Measurements from ENCODE around the gene CERCAM.

The CERCAM gene, protein sequence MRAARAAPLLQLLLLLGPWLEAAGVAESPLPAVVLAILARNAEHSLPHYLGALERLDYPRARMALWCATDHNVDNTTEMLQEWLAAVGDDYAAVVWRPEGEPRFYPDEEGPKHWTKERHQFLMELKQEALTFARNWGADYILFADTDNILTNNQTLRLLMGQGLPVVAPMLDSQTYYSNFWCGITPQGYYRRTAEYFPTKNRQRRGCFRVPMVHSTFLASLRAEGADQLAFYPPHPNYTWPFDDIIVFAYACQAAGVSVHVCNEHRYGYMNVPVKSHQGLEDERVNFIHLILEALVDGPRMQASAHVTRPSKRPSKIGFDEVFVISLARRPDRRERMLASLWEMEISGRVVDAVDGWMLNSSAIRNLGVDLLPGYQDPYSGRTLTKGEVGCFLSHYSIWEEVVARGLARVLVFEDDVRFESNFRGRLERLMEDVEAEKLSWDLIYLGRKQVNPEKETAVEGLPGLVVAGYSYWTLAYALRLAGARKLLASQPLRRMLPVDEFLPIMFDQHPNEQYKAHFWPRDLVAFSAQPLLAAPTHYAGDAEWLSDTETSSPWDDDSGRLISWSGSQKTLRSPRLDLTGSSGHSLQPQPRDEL

GRCh38 chr9:128420651-128421481, at the start of gene CERCAM:
CERCAM (plus strand) TSS chr9:128420857; CDS start chr9:128420878, 21 bp downstream.
- TF ChIP-seq, protein P1, sequence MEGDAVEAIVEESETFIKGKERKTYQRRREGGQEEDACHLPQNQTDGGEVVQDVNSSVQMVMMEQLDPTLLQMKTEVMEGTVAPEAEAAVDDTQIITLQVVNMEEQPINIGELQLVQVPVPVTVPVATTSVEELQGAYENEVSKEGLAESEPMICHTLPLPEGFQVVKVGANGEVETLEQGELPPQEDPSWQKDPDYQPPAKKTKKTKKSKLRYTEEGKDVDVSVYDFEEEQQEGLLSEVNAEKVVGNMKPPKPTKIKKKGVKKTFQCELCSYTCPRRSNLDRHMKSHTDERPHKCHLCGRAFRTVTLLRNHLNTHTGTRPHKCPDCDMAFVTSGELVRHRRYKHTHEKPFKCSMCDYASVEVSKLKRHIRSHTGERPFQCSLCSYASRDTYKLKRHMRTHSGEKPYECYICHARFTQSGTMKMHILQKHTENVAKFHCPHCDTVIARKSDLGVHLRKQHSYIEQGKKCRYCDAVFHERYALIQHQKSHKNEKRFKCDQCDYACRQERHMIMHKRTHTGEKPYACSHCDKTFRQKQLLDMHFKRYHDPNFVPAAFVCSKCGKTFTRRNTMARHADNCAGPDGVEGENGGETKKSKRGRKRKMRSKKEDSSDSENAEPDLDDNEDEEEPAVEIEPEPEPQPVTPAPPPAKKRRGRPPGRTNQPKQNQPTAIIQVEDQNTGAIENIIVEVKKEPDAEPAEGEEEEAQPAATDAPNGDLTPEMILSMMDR (IDR thresholded peaks at IDR 0.05) = no peak

GRCh38 chr9:128371630-128372117, 49.0 kb upstream of the CERCAM start:
- TF ChIP-seq, protein P1 (IDR thresholded peaks at IDR 0.05) = no peak

DNA sequence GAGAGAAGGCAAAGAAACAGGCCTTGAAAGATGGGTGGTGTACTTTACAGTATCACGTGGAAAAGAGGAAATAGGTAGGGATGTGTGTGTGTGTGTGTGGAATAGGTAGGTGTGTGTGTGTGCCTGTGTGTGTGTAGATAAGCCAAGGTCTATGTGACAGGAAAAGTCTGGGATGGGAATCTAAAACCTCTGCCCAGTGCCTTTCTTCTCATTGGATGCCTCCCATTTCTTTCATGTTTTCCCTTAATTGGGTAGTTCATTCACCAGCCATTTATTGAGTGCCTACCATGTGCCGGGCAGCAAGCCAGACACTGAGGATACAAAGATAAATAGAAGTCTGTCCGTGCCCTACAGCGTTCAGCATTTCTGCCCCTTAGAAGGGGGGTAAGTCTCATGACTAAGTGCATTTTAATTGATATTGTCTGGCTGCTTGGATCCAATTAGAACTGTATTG, 48.4 kb upstream of the CERCAM start:
- TF ChIP-seq, protein P1 (IDR thresholded peaks at IDR 0.05) = no peak

DNA sequence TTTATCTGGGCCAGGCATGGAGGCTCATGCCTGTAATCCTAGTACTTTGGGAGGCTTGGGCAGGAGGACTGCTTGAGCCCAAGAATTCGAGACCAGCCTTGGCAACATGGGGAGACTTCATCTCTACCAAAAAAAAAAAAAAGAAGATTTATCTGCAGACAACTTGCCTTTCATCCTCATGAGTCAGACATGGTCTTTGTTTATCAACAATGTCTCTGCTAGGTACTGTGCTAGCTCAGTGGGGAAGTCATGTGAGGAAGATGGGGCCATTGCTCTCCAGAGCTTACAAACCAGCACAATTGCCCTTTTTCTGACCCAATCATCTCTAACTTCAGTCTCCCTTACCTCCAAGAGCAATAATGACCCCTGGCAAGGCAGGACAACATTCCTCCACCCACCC, 47.9 kb upstream of the CERCAM start:
- TF ChIP-seq, protein P1 (IDR thresholded peaks at IDR 0.05) = no peak

DNA sequence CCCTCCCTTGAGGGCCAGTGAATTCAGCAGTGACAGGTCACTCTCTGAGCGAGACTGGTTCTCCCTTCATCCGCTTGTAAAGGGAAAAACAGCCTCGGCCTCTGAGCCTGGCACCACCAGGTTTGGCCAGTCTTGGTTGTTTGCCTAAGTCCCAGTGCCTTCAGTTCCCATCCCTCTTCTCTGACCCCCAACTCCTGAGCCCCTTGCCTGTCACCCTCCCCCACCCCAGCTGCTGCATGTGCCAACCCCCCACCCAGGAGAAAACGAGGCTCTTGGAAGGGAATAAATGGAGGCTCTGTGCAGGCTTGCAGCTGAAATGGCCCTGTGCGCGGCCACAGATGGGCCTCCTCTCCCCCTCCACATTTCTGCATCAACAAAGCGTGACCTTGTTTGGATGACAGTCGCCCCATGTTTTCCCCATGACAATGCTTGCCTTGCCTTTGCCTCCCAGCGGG, 46.4 kb upstream of the CERCAM start:
- TF ChIP-seq, protein P1 (IDR thresholded peaks at IDR 0.05) = no peak

DNA sequence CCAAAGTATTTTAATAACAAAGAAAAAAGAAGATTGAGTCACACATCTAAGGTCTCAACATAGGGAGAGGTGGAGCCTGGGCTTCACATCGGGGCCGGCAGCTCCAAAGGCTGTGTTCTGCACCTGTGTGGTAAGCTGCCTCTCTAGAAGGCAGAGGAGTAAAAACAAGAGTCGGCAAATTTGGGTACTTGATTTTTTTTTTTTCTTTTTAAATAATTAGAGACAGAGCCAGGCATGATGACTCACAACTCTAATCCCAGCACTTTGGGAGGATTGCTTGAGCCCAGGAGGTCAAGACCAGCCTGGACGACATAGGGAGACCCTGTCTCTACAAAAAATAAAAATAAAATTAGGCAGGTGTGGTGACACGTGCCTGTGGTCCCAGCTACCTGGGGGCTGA, 44.8 kb upstream of the CERCAM start:
- TF ChIP-seq, protein P1 (IDR thresholded peaks at IDR 0.05) = no peak

DNA sequence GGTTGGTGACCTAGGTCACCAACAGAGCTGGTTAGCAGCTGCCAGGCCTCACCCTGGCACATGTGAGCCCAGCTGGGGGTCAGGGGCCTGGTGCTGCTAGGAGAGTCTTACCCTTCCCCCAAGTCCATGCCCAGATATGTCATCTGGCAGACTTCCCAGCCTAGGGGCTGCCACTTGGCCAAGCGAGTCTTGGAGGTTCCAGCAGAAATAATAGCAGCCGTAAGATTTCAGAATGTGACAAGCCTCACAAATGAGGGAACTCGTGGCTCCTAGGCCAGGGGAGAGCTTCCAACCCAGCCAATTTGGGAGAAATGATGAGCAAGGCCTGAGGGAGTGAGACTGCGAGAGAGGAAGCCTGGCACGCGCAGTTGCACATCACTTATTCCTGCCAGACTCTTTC, 38.4 kb upstream of the CERCAM start:
- TF ChIP-seq, protein P1 (IDR thresholded peaks at IDR 0.05) = no peak

Measured in LNCAP (cell line).